ENCODE measurements around the gene TSPAN5. TPM values are rescaled to one million over a fixed set of nuclear protein-coding genes. Genes with fewer than 3 reads are reported as not detected.

The TSPAN5 gene
- total RNA-seq, 1 donor from 2014 or later: 14.7 TPM

GRCh38 chr4:98639108-98639507, 19.3 kb downstream of the TSPAN5 start:
- Mint-ChIP-seq H3K36me3 (no peaks in the 10 kb centered on the region), H3K4me3 (no peak overlapping the region), H3K4me1 (peaks cover 8% of the 10 kb centered on the region), H3K9me3 (no peaks in the 10 kb centered on the region), H3K27me3 (ENCODE audit: low read depth) (no peaks in the 10 kb centered on the region), H3K27ac (no peak overlapping the region)
- TF ChIP-seq, protein P1, sequence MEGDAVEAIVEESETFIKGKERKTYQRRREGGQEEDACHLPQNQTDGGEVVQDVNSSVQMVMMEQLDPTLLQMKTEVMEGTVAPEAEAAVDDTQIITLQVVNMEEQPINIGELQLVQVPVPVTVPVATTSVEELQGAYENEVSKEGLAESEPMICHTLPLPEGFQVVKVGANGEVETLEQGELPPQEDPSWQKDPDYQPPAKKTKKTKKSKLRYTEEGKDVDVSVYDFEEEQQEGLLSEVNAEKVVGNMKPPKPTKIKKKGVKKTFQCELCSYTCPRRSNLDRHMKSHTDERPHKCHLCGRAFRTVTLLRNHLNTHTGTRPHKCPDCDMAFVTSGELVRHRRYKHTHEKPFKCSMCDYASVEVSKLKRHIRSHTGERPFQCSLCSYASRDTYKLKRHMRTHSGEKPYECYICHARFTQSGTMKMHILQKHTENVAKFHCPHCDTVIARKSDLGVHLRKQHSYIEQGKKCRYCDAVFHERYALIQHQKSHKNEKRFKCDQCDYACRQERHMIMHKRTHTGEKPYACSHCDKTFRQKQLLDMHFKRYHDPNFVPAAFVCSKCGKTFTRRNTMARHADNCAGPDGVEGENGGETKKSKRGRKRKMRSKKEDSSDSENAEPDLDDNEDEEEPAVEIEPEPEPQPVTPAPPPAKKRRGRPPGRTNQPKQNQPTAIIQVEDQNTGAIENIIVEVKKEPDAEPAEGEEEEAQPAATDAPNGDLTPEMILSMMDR (IDR thresholded peaks at IDR 0.05; ENCODE audit: unreplicated experiment): no peak
- DNase-seq (ENCODE audit: low spot score in 2 of 2, unreplicated experiment in 2 of 2): no peak

GRCh38 chr4:98638661-98639060, 19.8 kb downstream of the TSPAN5 start:
- DNase-seq (ENCODE audit: low spot score in 2 of 2, unreplicated experiment in 2 of 2): no peak
- no peak overlapping the region for H3K27ac Mint-ChIP-seq
- no peaks in the 10 kb centered on the region for H3K27me3 Mint-ChIP-seq (ENCODE audit: low read depth)
- H3K9me3 Mint-ChIP-seq: no peaks in the 10 kb centered on the region
- peaks cover 8% of the 10 kb centered on the region for H3K4me1 Mint-ChIP-seq
- H3K4me3 Mint-ChIP-seq: no peak overlapping the region
- no peaks in the 10 kb centered on the region for H3K36me3 Mint-ChIP-seq
- TF ChIP-seq, protein P1 (IDR thresholded peaks at IDR 0.05; ENCODE audit: unreplicated experiment): no peak

DNA sequence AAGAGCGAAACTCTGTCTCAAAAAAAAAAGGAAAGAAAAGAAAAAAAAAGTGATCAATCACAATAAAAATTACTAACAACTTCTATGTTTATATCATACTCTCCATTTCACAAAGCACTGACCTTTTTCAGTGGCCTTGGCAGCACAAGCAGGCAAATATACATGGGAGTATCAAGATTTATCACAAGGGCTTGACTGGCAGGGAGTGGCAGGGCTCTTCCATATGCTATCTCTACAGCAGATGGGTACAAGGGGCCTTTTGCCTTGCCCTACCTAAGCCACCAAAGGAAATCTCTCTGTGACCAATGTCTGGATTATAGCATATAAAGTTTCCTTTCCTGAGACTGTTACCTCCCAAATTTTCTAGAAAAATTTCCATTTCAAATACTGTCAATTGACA, 24.4 kb downstream of the TSPAN5 start:
- TF ChIP-seq, protein P1 (IDR thresholded peaks at IDR 0.05; ENCODE audit: unreplicated experiment): no peak
- H3K36me3 Mint-ChIP-seq: no peaks in the 10 kb centered on the region
- H3K4me3 Mint-ChIP-seq: no peak overlapping the region
- H3K27me3 Mint-ChIP-seq (ENCODE audit: low read depth): no peaks in the 10 kb centered on the region
- H3K9me3 Mint-ChIP-seq: peaks cover 4% of the 10 kb centered on the region
- no peak overlapping the region for H3K27ac Mint-ChIP-seq
- peaks cover 9% of the 10 kb centered on the region for H3K4me1 Mint-ChIP-seq
- DNase-seq (ENCODE audit: low spot score in 2 of 2, unreplicated experiment in 2 of 2): no peak

GRCh38 chr4:98633159-98633558, 25.3 kb downstream of the TSPAN5 start:
- peaks cover 4% of the 10 kb centered on the region for H3K9me3 Mint-ChIP-seq

GRCh38 chr4:98632258-98632657, 26.2 kb downstream of the TSPAN5 start:
- no peak for DNase-seq (ENCODE audit: low spot score in 2 of 2, unreplicated experiment in 2 of 2)
- Mint-ChIP-seq H3K4me3 (no peak overlapping the region), H3K27ac (no peak overlapping the region), H3K27me3 (ENCODE audit: low read depth) (no peaks in the 10 kb centered on the region), H3K4me1 (peaks cover 16% of the 10 kb centered on the region), H3K36me3 (no peaks in the 10 kb centered on the region), H3K9me3 (peaks cover 4% of the 10 kb centered on the region)
- TF ChIP-seq, protein P1 (IDR thresholded peaks at IDR 0.05; ENCODE audit: unreplicated experiment): no peak

More at GRCh38 chr4:98633159-98633558, 25.3 kb downstream of the TSPAN5 start:
- DNase-seq (ENCODE audit: low spot score in 2 of 2, unreplicated experiment in 2 of 2): no peak
- Mint-ChIP-seq H3K36me3 (no peaks in the 10 kb centered on the region), H3K27me3 (ENCODE audit: low read depth) (no peaks in the 10 kb centered on the region), H3K27ac (no peak overlapping the region), H3K4me3 (no peak overlapping the region), H3K4me1 (peaks cover 9% of the 10 kb centered on the region)
- TF ChIP-seq, protein P1 (IDR thresholded peaks at IDR 0.05; ENCODE audit: unreplicated experiment): no peak

- no peaks in the 10 kb centered on the region for H3K36me3 Mint-ChIP-seq
- H3K27ac Mint-ChIP-seq: no peak overlapping the region
- no peak overlapping the region for H3K4me3 Mint-ChIP-seq
- peaks cover 22% of the 10 kb centered on the region for H3K4me1 Mint-ChIP-seq
- TF ChIP-seq, protein P1 (IDR thresholded peaks at IDR 0.05; ENCODE audit: unreplicated experiment): no peak
- H3K9me3 Mint-ChIP-seq: peaks cover 4% of the 10 kb centered on the region
- no peaks in the 10 kb centered on the region for H3K27me3 Mint-ChIP-seq (ENCODE audit: low read depth)
- no peak for DNase-seq (ENCODE audit: low spot score in 2 of 2, unreplicated experiment in 2 of 2)
Observed at GRCh38 chr4:98631506-98631905, 26.9 kb downstream of the TSPAN5 start.

Data from mesothelial cell of epicardium (in vitro differentiated cells).